ENCODE results near the gene EGR1.

The EGR1 gene

GRCh38 chr5:138452720-138453119 is 12.6 kb upstream of the EGR1 start:
- no peak for DNase-seq (ENCODE audit: low read depth in 1 of 2, low spot score in 1 of 2)

GRCh38 chr5:138453590-138453989 is 11.7 kb upstream of the EGR1 start:
- DNase-seq (ENCODE audit: low read depth in 1 of 2, low spot score in 1 of 2) = no peak

- DNase-seq (ENCODE audit: low read depth in 1 of 2, low spot score in 1 of 2) = no peak
Observed at GRCh38 chr5:138454121-138454520, 11.2 kb upstream of the EGR1 start.

GRCh38 chr5:138455232-138455930 is 9.9 kb upstream of the EGR1 start:
- no peak for DNase-seq (ENCODE audit: low read depth in 1 of 2, low spot score in 1 of 2)

- DNase-seq (ENCODE audit: low read depth in 1 of 2, low spot score in 1 of 2) = no peak
Observed at GRCh38 chr5:138457531-138458275, 7.6 kb upstream of the EGR1 start.

- no peak for DNase-seq (ENCODE audit: low read depth in 1 of 2, low spot score in 1 of 2)
Observed at GRCh38 chr5:138458384-138458783, 6.9 kb upstream of the EGR1 start.

- no peak for DNase-seq (ENCODE audit: low read depth in 1 of 2, low spot score in 1 of 2)
Observed at GRCh38 chr5:138458856-138459255, 6.4 kb upstream of the EGR1 start.

- DNase-seq (ENCODE audit: low read depth in 1 of 2, low spot score in 1 of 2) = peak; percentile 69 to 87
Observed at GRCh38 chr5:138459311-138459933, 5.9 kb upstream of the EGR1 start.

GRCh38 chr5:138460032-138460693 is 5.1 kb upstream of the EGR1 start:
- no peak for DNase-seq (ENCODE audit: low read depth in 1 of 2, low spot score in 1 of 2)

GRCh38 chr5:138461343-138462125 is 3.7 kb upstream of the EGR1 start:
- DNase-seq (ENCODE audit: low read depth in 1 of 2, low spot score in 1 of 2) = no peak

- DNase-seq (ENCODE audit: low read depth in 1 of 2, low spot score in 1 of 2) = no peak
Observed at GRCh38 chr5:138463419-138464007, 1.8 kb upstream of the EGR1 start.

GRCh38 chr5:138464008-138464387 is 1.3 kb upstream of the EGR1 start:
- peak; percentile 86 to 92 for DNase-seq (ENCODE audit: low read depth in 1 of 2, low spot score in 1 of 2)

- peak; percentile 96 to 98 for DNase-seq (ENCODE audit: low read depth in 1 of 2, low spot score in 1 of 2)
Observed at GRCh38 chr5:138464388-138465260, 655 bp upstream of the EGR1 start.

GRCh38 chr5:138466125-138466899 is 1.0 kb downstream of the EGR1 start:
- no peak for DNase-seq (ENCODE audit: low read depth in 1 of 2, low spot score in 1 of 2)

GRCh38 chr5:138466900-138467710 is 1.8 kb downstream of the EGR1 start:
- DNase-seq (ENCODE audit: low read depth in 1 of 2, low spot score in 1 of 2) = no peak

- no peak for DNase-seq (ENCODE audit: low read depth in 1 of 2, low spot score in 1 of 2)
Observed at GRCh38 chr5:138467711-138468132, 2.4 kb downstream of the EGR1 start.

GRCh38 chr5:138468133-138468965 is 3.1 kb downstream of the EGR1 start:
- no peak for DNase-seq (ENCODE audit: low read depth in 1 of 2, low spot score in 1 of 2)
